Panc1 (cell line): ENCODE measurements around the gene PPP4R3B. TPM values are rescaled to one million over a fixed set of nuclear protein-coding genes. Genes with fewer than 3 reads are reported as not detected.

ENCODE experiments used
- ATAC-seq: fragments of 200-7000 bp; cut with Tn5 transposase; 2 replicates; pipeline ENCODE4 v1.9.1; 2020; ENCODE audit warnings: mild to moderate bottlenecking, moderate library complexity
- BruUV-seq: library from RNA; stranded (reverse); fragments of 400-500 nt; replicated peaks from 2 replicates; lab custom pipeline; 2021; lab: Mats Ljungman, UMichigan
- CTCF ChIA-PET: fragments of 300-600 bp; sonication (Branson Sonifier 250); formaldehyde crosslinking; loops from one replicate; lab custom pipeline; 2022; ENCODE audit warnings: antibody characterized with exemption; lab: Charles Lee
- POLR2A ChIA-PET: fragments of 300-600 bp; sonication (Branson Sonifier 250); formaldehyde crosslinking; loops from one replicate; lab custom pipeline; 2022; ENCODE audit warnings: antibody characterized with exemption; lab: Charles Lee
- DNase-seq: peaks from one replicate; pipeline ENCODE4 v3.0.0-alpha.2; 2010; ENCODE audit warnings: low read depth, low spot score
- H3K27ac ChIP-seq: 2 replicates; pipeline ENCODE4 v1.5.1; 2011; ENCODE audit warnings: mild to moderate bottlenecking, low read length, inconsistent platforms
- H3K27me3 ChIP-seq: fragments of 200-500 bp; sonication (Bioruptor generic); 2 replicates; pipeline ENCODE4 v1.6.0; 2014; ENCODE audit warnings: low read length, inconsistent platforms; ENCODE audit not compliant: control insufficient read depth, insufficient read depth
- H3K36me3 ChIP-seq: fragments of 200-500 bp; sonication (Bioruptor generic); 2 replicates; pipeline ENCODE4 v1.5.1; 2014; ENCODE audit warnings: inconsistent platforms, mild to moderate bottlenecking, low read length, moderate library complexity; ENCODE audit not compliant: control insufficient read depth, insufficient read depth
- H3K4me1 ChIP-seq: 2 replicates; pipeline ENCODE4 v1.5.1; 2011; ENCODE audit warnings: inconsistent platforms, mild to moderate bottlenecking, low read length, moderate library complexity; ENCODE audit not compliant: control insufficient read depth, insufficient read depth
- H3K4me3 ChIP-seq, 2 experiments: 2 replicates each; pipeline ENCODE4 v1.5.1; 2011 to 2012; ENCODE audit warnings: low read depth in 2 of 2, low read length in 2 of 2, mild to moderate bottlenecking in 2 of 2, inconsistent platforms in 1 of 2, moderate library complexity in 1 of 2
- H3K9me3 ChIP-seq: fragments of 200-500 bp; sonication (Bioruptor generic); 2 replicates; pipeline ENCODE4 v1.5.1; 2014; ENCODE audit warnings: low read depth, mild to moderate bottlenecking, inconsistent platforms, low read length, moderate library complexity; ENCODE audit not compliant: control insufficient read depth, insufficient read depth
- CTCF ChIP-seq: fragments of 450-650 bp; IDR thresholded peaks from 2 replicates; pipeline ENCODE4 v1.5.1; 2017; ENCODE audit warnings: mild to moderate bottlenecking
- POLR2AphosphoS5 ChIP-seq: IDR thresholded peaks from 2 replicates; pipeline ENCODE4 v1.6.1; 2012; ENCODE audit warnings: mild to moderate bottlenecking, low read depth, low read length, moderate library complexity
- REST ChIP-seq, 2 experiments: IDR thresholded peaks; 2 replicates each; pipeline ENCODE4 v1.6.1; 2011 to 2012; ENCODE audit warnings: low read depth in 2 of 2, control low read depth in 1 of 2, low read length in 1 of 2, mild to moderate bottlenecking in 1 of 2, moderate library complexity in 1 of 2; ENCODE audit not compliant: insufficient read depth in 1 of 2
- SIN3A ChIP-seq: IDR thresholded peaks from 2 replicates; pipeline ENCODE4 v1.6.1; 2012; ENCODE audit warnings: low read depth, mild to moderate bottlenecking, low read length, moderate library complexity, borderline replicate concordance; ENCODE audit not compliant: insufficient read depth
- TCF7L2 ChIP-seq: IDR thresholded peaks from 2 replicates; pipeline ENCODE4 v1.6.1; 2011; ENCODE audit warnings: mild to moderate bottlenecking, low read depth, low read length, inconsistent platforms
- in situ Hi-C: cut with HindIII; loops from 2 replicates; pipeline ENCODE4 v1.10.0; 2016; ENCODE audit warnings: low sequenced_read_pairs, low pct_unique_long_range_greater_than_20kb
- intact Hi-C: fragments of 100-400 bp; cut with micrococcal nuclease; formaldehyde crosslinking; loops from one replicate; pipeline ENCODE4 v1.10.0; 2022; ENCODE audit not compliant: unreplicated experiment
- total RNA-seq: library from RNA; stranded (reverse); gene quantifications from one replicate; pipeline ENCODE4 v1.2.1, GENCODE V29; 2021; ENCODE audit not compliant: unreplicated experiment

PPP4R3B gene
- total RNA-seq, 1 experiment from 2014 or later = 50.7 TPM

- Histone ChIP-seq H3K27ac (no peak overlapping the region), H3K4me1 (no peaks in the 10 kb centered on the region), H3K9me3 (no peaks in the 10 kb centered on the region), H3K36me3 (peaks cover 7% of the 10 kb centered on the region; the same call in 1 of the 2 replicates), H3K27me3 (no peaks in the 10 kb centered on the region), H3K4me3 (no peak overlapping the region)
- no TSS peak for BruUV-seq
- DNase-seq (no peak), ATAC-seq (no peak)
- in situ Hi-C loops = no loop called here
- TF ChIP-seq REST (IDR thresholded peaks at IDR 0.05; ENCODE audit: insufficient read depth in 1 of 2, low read depth in 2 of 2, low read length in 1 of 2) (no peak), POLR2AphosphoS5 (no peak), CTCF (no peak), TCF7L2 (no peak), SIN3A (no peak)
- ChIA-PET CTCF (no interaction called here), POLR2A (no interaction called here)
- intact Hi-C loops = no loop called here
These were observed 25.3 kb downstream of the PPP4R3B start for GRCh38 chr2:55592130-55592529.

GRCh38 chr2:55590810-55591440 is 26.5 kb downstream of the PPP4R3B start:
- TF ChIP-seq SIN3A (no peak), TCF7L2 (no peak), REST (IDR thresholded peaks at IDR 0.05; ENCODE audit: insufficient read depth in 1 of 2, low read depth in 2 of 2, low read length in 1 of 2) (no peak), CTCF (no peak), POLR2AphosphoS5 (no peak)
- Histone ChIP-seq H3K4me3 (no peak overlapping the region), H3K4me1 (no peaks in the 10 kb centered on the region), H3K9me3 (no peaks in the 10 kb centered on the region), H3K27me3 (no peaks in the 10 kb centered on the region), H3K36me3 (peaks cover 15% of the 10 kb centered on the region), H3K27ac (no peak overlapping the region)
- peak; percentile 88 for DNase-seq
- peak; percentile 91 for ATAC-seq
- BruUV-seq = no TSS peak
- intact Hi-C loops (no loop called here), in situ Hi-C loops (no loop called here)
- ChIA-PET POLR2A (no interaction called here), CTCF (no interaction called here)
